ENCODE measurements around the gene WDR82.

The WDR82 gene

GRCh38 chr3:52325686-52326085 is 47.2 kb upstream of the WDR82 start:
- Histone ChIP-seq H3K27ac (replicated peaks) (no peak overlapping the region), H3K4me3 (replicated peaks; ENCODE audit: insufficient read depth, low read length) (no peak overlapping the region), H3K27me3 (ENCODE audit: insufficient read depth, poor library complexity, severe bottlenecking) (no peaks in the 10 kb centered on the region)
- TF ChIP-seq SPI1 (IDR thresholded peaks at IDR 0.05; ENCODE audit: borderline replicate concordance, low read depth) (no peak), REST (IDR thresholded peaks at IDR 0.05; ENCODE audit: insufficient replicate concordance, low read depth) (no peak), POLR2AphosphoS5 (IDR thresholded peaks at IDR 0.05; ENCODE audit: low read depth) (no peak), GABPA (IDR thresholded peaks at IDR 0.05; ENCODE audit: low read depth) (no peak), CTCF (IDR thresholded peaks at IDR 0.05; ENCODE audit: insufficient read depth, low read length) (no peak)
- no peak for DNase-seq (ENCODE audit: low read depth in 1 of 2, low spot score in 1 of 2)

GRCh38 chr3:52324676-52325075 is 46.2 kb upstream of the WDR82 start:
- no peak overlapping the region for H3K27ac ChIP-seq (replicated peaks)
- DNase-seq (ENCODE audit: low read depth in 1 of 2, low spot score in 1 of 2): no peak
- no peak overlapping the region for H3K4me3 ChIP-seq (replicated peaks; ENCODE audit: insufficient read depth, low read length)
- TF ChIP-seq GABPA (IDR thresholded peaks at IDR 0.05; ENCODE audit: low read depth) (no peak), CTCF (IDR thresholded peaks at IDR 0.05; ENCODE audit: insufficient read depth, low read length) (no peak), REST (IDR thresholded peaks at IDR 0.05; ENCODE audit: insufficient replicate concordance, low read depth) (no peak), SPI1 (IDR thresholded peaks at IDR 0.05; ENCODE audit: borderline replicate concordance, low read depth) (no peak), POLR2AphosphoS5 (IDR thresholded peaks at IDR 0.05; ENCODE audit: low read depth) (no peak)
- H3K27me3 ChIP-seq (ENCODE audit: insufficient read depth, poor library complexity, severe bottlenecking): no peaks in the 10 kb centered on the region

GRCh38 chr3:52323526-52324295 is 45.3 kb upstream of the WDR82 start:
- DNase-seq (ENCODE audit: low read depth in 1 of 2, low spot score in 1 of 2): no peak

More at GRCh38 chr3:52323526-52324295, 45.3 kb upstream of the WDR82 start:
- Histone ChIP-seq H3K4me3 (replicated peaks; ENCODE audit: insufficient read depth, low read length) (no peak overlapping the region), H3K27ac (replicated peaks) (no peak overlapping the region), H3K27me3 (ENCODE audit: insufficient read depth, poor library complexity, severe bottlenecking) (no peaks in the 10 kb centered on the region)
- TF ChIP-seq SPI1 (IDR thresholded peaks at IDR 0.05; ENCODE audit: borderline replicate concordance, low read depth): no peak
- TF ChIP-seq REST (IDR thresholded peaks at IDR 0.05; ENCODE audit: insufficient replicate concordance, low read depth): no peak
- no peak for TF ChIP-seq CTCF (IDR thresholded peaks at IDR 0.05; ENCODE audit: insufficient read depth, low read length)
- TF ChIP-seq POLR2AphosphoS5 (IDR thresholded peaks at IDR 0.05; ENCODE audit: low read depth): no peak
- no peak for TF ChIP-seq GABPA (IDR thresholded peaks at IDR 0.05; ENCODE audit: low read depth)
